ENCODE results near the gene ZFYVE1. TPM values are rescaled to one million over a fixed set of nuclear protein-coding genes. Genes with fewer than 3 reads are reported as not detected.
"Not testable (repeated sequence)": the region's sequence is repeated elsewhere in the genome, so short reads cannot be mapped to it uniquely, and the experiment has no call there.

ZFYVE1 gene
- total RNA-seq, 1 donor from 2014 or later = 38.1 TPM

- H3K27me3 Mint-ChIP-seq (ENCODE audit: unreplicated experiment) = no peaks in the 10 kb centered on the region
- H3K4me3 Mint-ChIP-seq (ENCODE audit: unreplicated experiment) = no peak overlapping the region
- peaks cover 42% of the 10 kb centered on the region for H3K36me3 Mint-ChIP-seq (ENCODE audit: unreplicated experiment)
- no peak for DNase-seq (ENCODE audit: extremely low spot score, unreplicated experiment)
- no peak for TF ChIP-seq CTCF (IDR thresholded peaks at IDR 0.05)
- H3K4me1 Mint-ChIP-seq (ENCODE audit: unreplicated experiment) = peaks cover 25% of the 10 kb centered on the region
- no peaks in the 10 kb centered on the region for H3K9me3 Mint-ChIP-seq (ENCODE audit: unreplicated experiment)
- peak overlapping the region; percentile 24 for H3K27ac Mint-ChIP-seq (ENCODE audit: unreplicated experiment)
Measured at GRCh38 chr14:73014105-73014504, 12.8 kb downstream of the ZFYVE1 start.

- H3K36me3 Mint-ChIP-seq (ENCODE audit: unreplicated experiment) = peaks cover 34% of the 10 kb centered on the region
- H3K27ac Mint-ChIP-seq (ENCODE audit: unreplicated experiment) = peak overlapping the region; percentile 23
- peaks cover 41% of the 10 kb centered on the region for H3K4me1 Mint-ChIP-seq (ENCODE audit: unreplicated experiment)
- H3K4me3 Mint-ChIP-seq (ENCODE audit: unreplicated experiment); DNase-seq (ENCODE audit: extremely low spot score, unreplicated experiment); H3K27me3 Mint-ChIP-seq (ENCODE audit: unreplicated experiment); H3K9me3 Mint-ChIP-seq (ENCODE audit: unreplicated experiment): not testable (repeated sequence)
Measured at GRCh38 chr14:73011189-73011588, 15.7 kb downstream of the ZFYVE1 start.

GRCh38 chr14:73008501-73008900 lies 18.4 kb downstream of the ZFYVE1 start:
- no peaks in the 10 kb centered on the region for H3K27me3 Mint-ChIP-seq (ENCODE audit: unreplicated experiment)
- H3K27ac Mint-ChIP-seq (ENCODE audit: unreplicated experiment) = peak overlapping the region; percentile 93
- H3K4me1 Mint-ChIP-seq (ENCODE audit: unreplicated experiment) = peaks cover 26% of the 10 kb centered on the region
- no peak overlapping the region for H3K4me3 Mint-ChIP-seq (ENCODE audit: unreplicated experiment)
- H3K9me3 Mint-ChIP-seq (ENCODE audit: unreplicated experiment) = no peaks in the 10 kb centered on the region
- H3K36me3 Mint-ChIP-seq (ENCODE audit: unreplicated experiment) = peaks cover 26% of the 10 kb centered on the region
- no peak for DNase-seq (ENCODE audit: extremely low spot score, unreplicated experiment)
- no peak for TF ChIP-seq CTCF (IDR thresholded peaks at IDR 0.05)

- no peaks in the 10 kb centered on the region for H3K9me3 Mint-ChIP-seq (ENCODE audit: unreplicated experiment)
- no peak overlapping the region for H3K4me3 Mint-ChIP-seq (ENCODE audit: unreplicated experiment)
- no peaks in the 10 kb centered on the region for H3K27me3 Mint-ChIP-seq (ENCODE audit: unreplicated experiment)
- peak overlapping the region; percentile 93 for H3K27ac Mint-ChIP-seq (ENCODE audit: unreplicated experiment)
- TF ChIP-seq CTCF (IDR thresholded peaks at IDR 0.05) = no peak
- peaks cover 19% of the 10 kb centered on the region for H3K36me3 Mint-ChIP-seq (ENCODE audit: unreplicated experiment)
- no peak for DNase-seq (ENCODE audit: extremely low spot score, unreplicated experiment)
- H3K4me1 Mint-ChIP-seq (ENCODE audit: unreplicated experiment) = peaks cover 26% of the 10 kb centered on the region
Measured at GRCh38 chr14:73007835-73008234, 19.1 kb downstream of the ZFYVE1 start.

GRCh38 chr14:73004641-73005040 lies 22.3 kb downstream of the ZFYVE1 start:
- H3K36me3 Mint-ChIP-seq (ENCODE audit: unreplicated experiment) = peaks cover 15% of the 10 kb centered on the region
- H3K27ac Mint-ChIP-seq (ENCODE audit: unreplicated experiment) = not testable (repeated sequence)

GRCh38 chr14:73003681-73004080 lies 23.2 kb downstream of the ZFYVE1 start:
- Mint-ChIP-seq H3K27ac (ENCODE audit: unreplicated experiment) (no peak overlapping the region), H3K9me3 (ENCODE audit: unreplicated experiment) (no peaks in the 10 kb centered on the region), H3K36me3 (ENCODE audit: unreplicated experiment) (peaks cover 18% of the 10 kb centered on the region), H3K4me3 (ENCODE audit: unreplicated experiment) (no peak overlapping the region), H3K4me1 (ENCODE audit: unreplicated experiment) (peaks cover 26% of the 10 kb centered on the region), H3K27me3 (ENCODE audit: unreplicated experiment) (no peaks in the 10 kb centered on the region)
- no peak for TF ChIP-seq CTCF (IDR thresholded peaks at IDR 0.05)
- no peak for DNase-seq (ENCODE audit: extremely low spot score, unreplicated experiment)

More at GRCh38 chr14:73004641-73005040, 22.3 kb downstream of the ZFYVE1 start:
- H3K9me3 Mint-ChIP-seq (ENCODE audit: unreplicated experiment); DNase-seq (ENCODE audit: extremely low spot score, unreplicated experiment); H3K4me3 Mint-ChIP-seq (ENCODE audit: unreplicated experiment); H3K27me3 Mint-ChIP-seq (ENCODE audit: unreplicated experiment): not testable (repeated sequence)
- H3K4me1 Mint-ChIP-seq (ENCODE audit: unreplicated experiment) = peaks cover 31% of the 10 kb centered on the region

Data from osteocyte (in vitro differentiated cells).